ENCODE data around the gene GPX4.

Gene GPX4

GRCh38 chr19:1069009-1069779 lies 34.6 kb upstream of the GPX4 start:
- H3K36me3 ChIP-seq (ENCODE audit: control insufficient read depth in 2 of 2, insufficient read depth in 2 of 2, low read length in 2 of 2), result no peaks in the 10 kb centered on the region
- H3K4me3 ChIP-seq (ENCODE audit: low read length in 2 of 2), result no peak overlapping the region
- H3K27ac ChIP-seq (ENCODE audit: low read length), result no peak overlapping the region
- H3K27me3 ChIP-seq (ENCODE audit: control insufficient read depth in 1 of 2, insufficient read depth in 2 of 2, low read length in 2 of 2), result peaks cover 45 to 79% of the 10 kb centered on the region in 2 donors
- H3K9ac ChIP-seq (ENCODE audit: low read length in 2 of 2), result no peak overlapping the region
- H3K9me3 ChIP-seq (ENCODE audit: control insufficient read depth in 2 of 2, low read length in 2 of 2), result no peaks in the 10 kb centered on the region
- H3K4me1 ChIP-seq (ENCODE audit: control insufficient read depth, insufficient read depth, low read length), result peaks cover 30% of the 10 kb centered on the region

- Histone ChIP-seq H3K36me3 (ENCODE audit: control insufficient read depth in 2 of 2, insufficient read depth in 2 of 2, low read length in 2 of 2) (no peaks in the 10 kb centered on the region), H3K27me3 (ENCODE audit: control insufficient read depth in 1 of 2, insufficient read depth in 2 of 2, low read length in 2 of 2) (peaks cover 39 to 65% of the 10 kb centered on the region in 2 donors), H3K9me3 (ENCODE audit: control insufficient read depth in 2 of 2, low read length in 2 of 2) (no peaks in the 10 kb centered on the region)
Measured at GRCh38 chr19:1070576-1070930, 33.2 kb upstream of the GPX4 start.

GRCh38 chr19:1070931-1071791 lies 32.6 kb upstream of the GPX4 start:
- Histone ChIP-seq H3K9me3 (ENCODE audit: control insufficient read depth in 2 of 2, low read length in 2 of 2) (no peaks in the 10 kb centered on the region), H3K36me3 (ENCODE audit: control insufficient read depth in 2 of 2, insufficient read depth in 2 of 2, low read length in 2 of 2) (no peaks in the 10 kb centered on the region), H3K27ac (ENCODE audit: low read length) (no peak overlapping the region), H3K27me3 (ENCODE audit: control insufficient read depth in 1 of 2, insufficient read depth in 2 of 2, low read length in 2 of 2) (peaks cover 34 to 61% of the 10 kb centered on the region in 2 donors), H3K9ac (ENCODE audit: low read length in 2 of 2) (no peak overlapping the region), H3K4me3 (ENCODE audit: low read length in 2 of 2) (no peak overlapping the region), H3K4me1 (ENCODE audit: control insufficient read depth, insufficient read depth, low read length) (peaks cover 25% of the 10 kb centered on the region)

More at GRCh38 chr19:1070576-1070930, 33.2 kb upstream of the GPX4 start:
- Histone ChIP-seq H3K27ac (ENCODE audit: low read length) (no peak overlapping the region), H3K4me1 (ENCODE audit: control insufficient read depth, insufficient read depth, low read length) (peaks cover 25% of the 10 kb centered on the region), H3K9ac (ENCODE audit: low read length in 2 of 2) (no peak overlapping the region), H3K4me3 (ENCODE audit: low read length in 2 of 2) (no peak overlapping the region)

GRCh38 chr19:1072371-1073015 lies 31.3 kb upstream of the GPX4 start:
- Histone ChIP-seq H3K27me3 (ENCODE audit: control insufficient read depth in 1 of 2, insufficient read depth in 2 of 2, low read length in 2 of 2) (peaks cover 27 to 47% of the 10 kb centered on the region in 2 donors), H3K4me1 (ENCODE audit: control insufficient read depth, insufficient read depth, low read length) (peaks cover 12% of the 10 kb centered on the region), H3K27ac (ENCODE audit: low read length) (no peak overlapping the region)

GRCh38 chr19:1073063-1073955 lies 30.5 kb upstream of the GPX4 start:
- Histone ChIP-seq H3K4me3 (ENCODE audit: low read length in 2 of 2) (no peak overlapping the region), H3K27me3 (ENCODE audit: control insufficient read depth in 1 of 2, insufficient read depth in 2 of 2, low read length in 2 of 2) (peaks cover 20 to 39% of the 10 kb centered on the region in 2 donors), H3K9me3 (ENCODE audit: control insufficient read depth in 2 of 2, low read length in 2 of 2) (no peaks in the 10 kb centered on the region), H3K9ac (ENCODE audit: low read length in 2 of 2) (no peak overlapping the region), H3K36me3 (ENCODE audit: control insufficient read depth in 2 of 2, insufficient read depth in 2 of 2, low read length in 2 of 2) (no peaks in the 10 kb centered on the region), H3K4me1 (ENCODE audit: control insufficient read depth, insufficient read depth, low read length) (peaks cover 11% of the 10 kb centered on the region), H3K27ac (ENCODE audit: low read length) (no peak overlapping the region)

More at GRCh38 chr19:1072371-1073015, 31.3 kb upstream of the GPX4 start:
- no peak overlapping the region for H3K9ac ChIP-seq (ENCODE audit: low read length in 2 of 2)
- H3K36me3 ChIP-seq (ENCODE audit: control insufficient read depth in 2 of 2, insufficient read depth in 2 of 2, low read length in 2 of 2), result no peaks in the 10 kb centered on the region
- no peak overlapping the region for H3K4me3 ChIP-seq (ENCODE audit: low read length in 2 of 2)
- no peaks in the 10 kb centered on the region for H3K9me3 ChIP-seq (ENCODE audit: control insufficient read depth in 2 of 2, low read length in 2 of 2)

- Histone ChIP-seq H3K27ac (ENCODE audit: low read length) (no peak overlapping the region), H3K4me1 (ENCODE audit: control insufficient read depth, insufficient read depth, low read length) (peaks cover 11% of the 10 kb centered on the region), H3K27me3 (ENCODE audit: control insufficient read depth in 1 of 2, insufficient read depth in 2 of 2, low read length in 2 of 2) (peaks cover 13 to 32% of the 10 kb centered on the region in 2 donors), H3K36me3 (ENCODE audit: control insufficient read depth in 2 of 2, insufficient read depth in 2 of 2, low read length in 2 of 2) (no peaks in the 10 kb centered on the region), H3K9ac (ENCODE audit: low read length in 2 of 2) (no peak overlapping the region), H3K9me3 (ENCODE audit: control insufficient read depth in 2 of 2, low read length in 2 of 2) (no peaks in the 10 kb centered on the region), H3K4me3 (ENCODE audit: low read length in 2 of 2) (no peak overlapping the region)
Measured at GRCh38 chr19:1073956-1074517, 29.8 kb upstream of the GPX4 start.

- no peak overlapping the region for H3K27ac ChIP-seq (ENCODE audit: low read length)
- no peaks in the 10 kb centered on the region for H3K9me3 ChIP-seq (ENCODE audit: control insufficient read depth in 2 of 2, low read length in 2 of 2)
- H3K36me3 ChIP-seq (ENCODE audit: control insufficient read depth in 2 of 2, insufficient read depth in 2 of 2, low read length in 2 of 2), result no peaks in the 10 kb centered on the region
- H3K4me1 ChIP-seq (ENCODE audit: control insufficient read depth, insufficient read depth, low read length), result peaks cover 11% of the 10 kb centered on the region
- no peak overlapping the region for H3K4me3 ChIP-seq (ENCODE audit: low read length in 2 of 2)
- peaks cover 9 to 26% of the 10 kb centered on the region in 2 donors for H3K27me3 ChIP-seq (ENCODE audit: control insufficient read depth in 1 of 2, insufficient read depth in 2 of 2, low read length in 2 of 2)
- no peak overlapping the region for H3K9ac ChIP-seq (ENCODE audit: low read length in 2 of 2)
Measured at GRCh38 chr19:1074544-1075283, 29.1 kb upstream of the GPX4 start.

- Histone ChIP-seq H3K4me1 (ENCODE audit: control insufficient read depth, insufficient read depth, low read length) (peaks cover 10% of the 10 kb centered on the region), H3K27ac (ENCODE audit: low read length) (no peak overlapping the region), H3K36me3 (ENCODE audit: control insufficient read depth in 2 of 2, insufficient read depth in 2 of 2, low read length in 2 of 2) (no peaks in the 10 kb centered on the region), H3K9me3 (ENCODE audit: control insufficient read depth in 2 of 2, low read length in 2 of 2) (no peaks in the 10 kb centered on the region), H3K27me3 (ENCODE audit: control insufficient read depth in 1 of 2, insufficient read depth in 2 of 2, low read length in 2 of 2) (peaks cover 4 to 20% of the 10 kb centered on the region in 2 donors), H3K9ac (ENCODE audit: low read length in 2 of 2) (no peak overlapping the region), H3K4me3 (ENCODE audit: low read length in 2 of 2) (no peak overlapping the region)
Measured at GRCh38 chr19:1076046-1076386, 27.8 kb upstream of the GPX4 start.

GRCh38 chr19:1076951-1077350 lies 26.8 kb upstream of the GPX4 start:
- peaks cover 4 to 13% of the 10 kb centered on the region in 2 donors for H3K27me3 ChIP-seq (ENCODE audit: control insufficient read depth in 1 of 2, insufficient read depth in 2 of 2, low read length in 2 of 2)
- no peak overlapping the region for H3K4me3 ChIP-seq (ENCODE audit: low read length in 2 of 2)
- H3K27ac ChIP-seq (ENCODE audit: low read length), result no peak overlapping the region
- H3K4me1 ChIP-seq (ENCODE audit: control insufficient read depth, insufficient read depth, low read length), result peaks cover 2% of the 10 kb centered on the region
- H3K36me3 ChIP-seq (ENCODE audit: control insufficient read depth in 2 of 2, insufficient read depth in 2 of 2, low read length in 2 of 2), result no peaks in the 10 kb centered on the region
- no peaks in the 10 kb centered on the region for H3K9me3 ChIP-seq (ENCODE audit: control insufficient read depth in 2 of 2, low read length in 2 of 2)
- no peak overlapping the region for H3K9ac ChIP-seq (ENCODE audit: low read length in 2 of 2)
